Caki2 (cell line): ENCODE measurements around the gene TSACC. TPM values are rescaled to one million over a fixed set of nuclear protein-coding genes. Genes with fewer than 3 reads are reported as not detected.
A peak's percentile ranks its signal among the peaks of the same experiment; 100 is the strongest.
"Not testable (repeated sequence)": the region's sequence is repeated elsewhere in the genome, so short reads cannot be mapped to it uniquely, and the experiment has no call there.

ENCODE experiments used
- DNase-seq: peaks from one replicate; pipeline ENCODE4 v3.0.0-alpha.2; 2015; ENCODE audit warnings: low read depth
- in situ Hi-C: cut with HindIII; loops from 2 replicates; pipeline ENCODE4 v1.10.0; 2016; ENCODE audit warnings: low sequenced_read_pairs, low pct_unique_long_range_greater_than_20kb, mixed read lengths
- total RNA-seq: library from RNA; depleted of rRNA; stranded (reverse); fragments of >200 nt; shearing (Covaris generic); gene quantifications from 2 replicates; pipeline ENCODE4 v1.2.3, GENCODE V29; 2014; ENCODE audit warnings: low replicate concordance

TSACC gene
- total RNA-seq, 1 experiment from 2014 or later, result 14.3 TPM

- DNase-seq, result no peak
- in situ Hi-C loops, result no loop called here
Observed at GRCh38 chr1:156342166-156342955, 4.0 kb downstream of the TSACC start.

GRCh38 chr1:156344409-156344808, 6.1 kb downstream of the TSACC start:
- no peak for DNase-seq
- in situ Hi-C loops, result no loop called here

GRCh38 chr1:156346035-156346434, 7.7 kb downstream of the TSACC start:
- in situ Hi-C loops, DNase-seq: not testable (repeated sequence)

DNA sequence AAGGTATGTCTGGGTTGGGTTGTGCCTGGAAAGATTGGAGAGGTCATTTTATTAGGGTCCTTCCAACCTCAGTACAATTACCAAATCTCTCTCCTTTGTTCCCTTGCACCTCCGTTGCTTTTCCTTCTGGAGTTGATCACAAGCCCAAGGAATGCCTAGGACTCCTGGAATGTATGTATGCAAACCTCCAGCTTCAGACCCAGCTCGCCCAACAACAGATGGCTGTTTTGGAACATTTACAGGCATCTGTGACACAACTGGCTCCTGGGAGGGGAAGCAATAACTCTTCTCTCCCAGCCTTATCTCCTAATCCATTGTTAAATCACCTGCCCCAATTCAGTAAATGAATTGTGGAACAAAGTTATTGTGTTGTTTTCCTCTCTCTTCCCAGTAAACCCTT, 8.3 kb downstream of the TSACC start:
- no peak for DNase-seq
- in situ Hi-C loops, result no loop called here

DNA sequence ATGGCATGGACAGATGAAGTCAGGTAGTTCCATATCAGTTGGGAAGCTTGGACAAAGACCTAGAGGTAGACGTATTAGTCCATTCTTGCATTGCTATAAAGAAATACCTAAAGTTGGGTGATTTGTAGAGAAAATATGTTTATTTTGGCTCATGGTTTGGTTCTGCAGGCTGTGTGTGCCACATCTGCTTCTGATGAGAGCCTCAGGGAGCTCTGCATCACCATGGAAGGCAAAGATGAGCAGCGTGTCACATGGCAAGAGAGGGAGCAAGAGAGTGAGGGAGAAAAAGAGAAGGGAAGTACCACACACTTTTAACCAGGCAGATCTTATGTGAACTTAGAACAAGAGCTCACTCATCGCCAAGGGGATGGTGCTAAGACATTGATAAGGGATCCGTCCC, 9.0 kb downstream of the TSACC start:
- in situ Hi-C loops, result no loop called here
- DNase-seq, result no peak

DNA sequence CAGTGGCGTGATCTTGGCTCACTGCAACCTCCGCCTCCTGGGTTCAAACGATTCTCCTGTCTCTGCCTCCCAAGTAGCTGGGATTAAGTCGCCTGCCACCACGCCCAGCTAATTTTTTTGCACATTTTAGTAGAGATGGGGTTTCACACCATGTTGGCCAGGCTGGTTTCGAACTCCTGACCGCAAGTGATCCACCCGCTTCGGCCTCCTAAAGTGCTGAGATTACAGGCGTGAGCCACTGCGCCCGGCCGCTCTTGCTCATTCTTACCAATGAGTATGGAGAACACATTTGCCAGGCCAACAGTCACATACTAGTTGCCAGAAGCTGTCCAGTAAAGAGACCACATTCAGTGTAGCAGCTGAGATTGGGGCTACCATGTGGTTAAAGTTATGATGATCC, 14.2 kb downstream of the TSACC start:
- in situ Hi-C loops, DNase-seq: not testable (repeated sequence)

DNA sequence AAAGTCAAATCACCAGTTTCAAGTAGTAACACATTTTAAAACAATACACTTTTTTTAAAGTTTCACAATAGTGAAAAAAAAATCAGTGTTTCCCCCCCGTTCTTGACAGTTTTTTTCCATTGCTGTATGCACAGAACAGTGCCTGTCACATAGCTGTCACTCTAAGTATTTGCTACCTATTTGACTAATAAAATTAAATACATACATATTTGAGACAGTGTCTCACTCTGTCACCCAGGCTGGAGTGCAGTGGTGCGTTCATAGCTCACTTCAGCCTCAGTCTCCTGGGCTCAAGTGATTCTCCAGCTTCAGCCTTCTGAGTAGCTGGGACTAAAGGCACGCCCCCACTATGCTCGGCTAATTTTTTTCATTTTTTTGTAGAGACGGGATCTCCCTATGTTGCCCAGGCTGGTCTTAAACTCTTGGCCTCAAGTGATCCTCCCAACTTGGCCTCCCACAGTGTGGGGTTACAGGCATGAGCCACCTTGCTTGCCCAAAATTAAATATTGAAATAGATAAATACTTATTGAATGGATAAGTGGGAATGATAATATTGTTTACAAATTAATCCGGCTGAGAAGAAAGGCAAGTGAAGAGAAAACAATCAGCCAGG, 18.0 kb downstream of the TSACC start:
- in situ Hi-C loops, result no loop called here
- no peak for DNase-seq

- in situ Hi-C loops, result no loop called here
- DNase-seq, result peak; percentile 41
Observed at GRCh38 chr1:156356875-156357534, 18.7 kb downstream of the TSACC start.

- in situ Hi-C loops, result no loop called here
- no peak for DNase-seq
Observed at GRCh38 chr1:156357977-156358376, 19.7 kb downstream of the TSACC start.

DNA sequence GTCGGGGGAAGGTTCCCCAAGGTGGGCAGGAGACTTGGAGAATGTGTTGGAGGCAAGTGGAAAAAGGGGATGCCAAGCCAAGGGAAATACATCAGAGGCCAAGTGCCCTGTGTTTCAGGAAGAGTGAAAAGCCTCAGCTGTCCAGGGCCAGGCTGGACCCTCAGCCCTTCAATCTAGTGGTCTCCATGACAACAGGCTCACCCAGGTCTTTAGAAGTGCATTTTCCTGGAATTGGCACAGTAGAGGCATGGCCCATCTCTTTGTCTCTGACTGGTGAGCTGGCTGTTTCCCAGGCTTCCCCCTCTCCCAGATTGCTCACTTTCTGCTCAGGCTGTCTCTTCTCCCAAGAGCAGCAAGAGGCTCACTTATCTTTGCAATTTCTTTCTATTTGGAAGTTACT, 20.3 kb downstream of the TSACC start:
- no peak for DNase-seq
- in situ Hi-C loops, result no loop called here

DNA sequence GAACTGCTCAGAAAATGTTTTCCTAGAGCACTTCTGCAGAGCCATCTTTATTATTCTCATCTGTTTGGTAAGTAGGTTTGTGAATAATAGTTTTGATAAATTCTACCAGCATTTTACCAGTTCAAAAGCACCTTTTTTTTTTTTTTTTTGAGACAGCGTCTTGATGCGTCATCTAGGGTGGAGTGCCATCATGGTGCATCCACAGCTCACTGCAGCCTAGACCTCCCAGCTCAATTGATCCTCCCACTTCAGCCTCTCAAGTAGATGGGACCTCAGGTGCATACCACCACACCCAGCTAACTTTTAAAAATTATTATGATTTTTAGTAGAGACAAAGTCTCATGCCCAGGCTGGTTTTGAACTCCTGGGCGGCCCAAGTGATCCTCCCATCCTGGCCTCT, 20.9 kb downstream of the TSACC start:
- in situ Hi-C loops, result no loop called here
- DNase-seq, result no peak

GRCh38 chr1:156359973-156360372, 21.6 kb downstream of the TSACC start:
- in situ Hi-C loops, result no loop called here
- DNase-seq, result no peak

- in situ Hi-C loops, result no loop called here
- no peak for DNase-seq
Observed at GRCh38 chr1:156360534-156360933, 22.2 kb downstream of the TSACC start.

- in situ Hi-C loops, result no loop called here
- no peak for DNase-seq
Observed at GRCh38 chr1:156365754-156366153, 27.4 kb downstream of the TSACC start.

- in situ Hi-C loops, result no loop called here
- no peak for DNase-seq
Observed at GRCh38 chr1:156366378-156367166, 28.2 kb downstream of the TSACC start.

DNA sequence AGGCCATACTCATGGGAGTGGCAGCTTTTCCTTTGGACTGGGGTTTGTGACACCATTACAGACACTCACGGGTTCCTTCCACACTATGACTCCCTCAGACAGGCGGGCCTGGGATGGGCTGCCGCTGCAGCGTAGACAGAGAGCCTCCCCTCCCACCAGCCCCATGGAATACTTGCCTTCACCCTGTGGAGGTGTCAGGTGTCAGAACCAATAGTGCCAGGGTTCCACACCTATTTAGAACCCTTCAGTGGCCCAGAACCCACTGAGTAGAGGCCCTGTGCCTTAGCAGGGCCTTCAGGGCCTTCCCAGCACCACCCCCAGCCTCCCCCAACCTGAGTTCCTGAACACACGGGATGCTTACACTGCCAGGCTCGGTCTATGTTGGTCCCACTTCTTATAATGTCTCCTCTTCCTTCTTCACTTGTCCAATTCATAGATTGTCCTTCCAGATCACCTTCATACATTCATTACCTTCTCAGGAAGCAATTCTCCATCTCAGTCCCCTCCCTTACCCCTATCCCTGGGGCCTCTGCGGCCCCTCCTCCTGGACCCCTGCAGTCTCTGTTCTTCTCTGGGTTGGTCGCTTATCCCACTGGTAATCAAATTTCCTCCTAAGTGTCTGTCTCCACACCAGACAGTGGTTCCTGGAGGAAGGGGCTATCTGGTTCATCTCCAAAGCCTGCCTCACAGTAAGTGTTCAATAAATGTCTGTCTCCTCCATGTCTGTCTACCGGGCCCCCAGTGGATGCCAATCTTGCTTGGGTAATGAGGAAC, 29.2 kb downstream of the TSACC start:
- in situ Hi-C loops, result no loop called here
- DNase-seq, result no peak

DNA sequence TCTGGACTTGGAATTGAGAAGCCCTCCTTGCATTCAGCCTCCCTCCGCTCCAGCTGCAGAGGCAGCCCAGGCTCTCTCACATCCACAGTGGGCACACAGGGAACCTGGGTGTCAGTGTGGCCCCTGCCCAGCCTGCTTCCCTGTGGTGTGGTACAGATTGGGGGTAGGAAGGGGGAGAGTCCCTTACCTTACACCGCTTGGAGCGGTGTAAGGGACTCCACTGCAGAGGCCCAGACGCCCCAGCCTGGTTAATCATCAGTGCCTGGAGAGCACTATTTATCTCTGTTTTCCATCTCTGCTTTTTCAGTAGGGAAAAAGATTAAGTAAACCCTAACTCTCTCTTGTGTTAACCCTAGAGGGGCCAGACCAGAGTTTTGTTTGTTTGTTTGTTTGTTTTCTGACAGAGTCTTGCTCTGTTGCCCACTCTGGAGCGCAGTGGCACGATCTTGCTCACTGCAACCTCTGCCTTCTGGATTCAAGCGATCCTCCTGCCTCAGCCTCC, 29.9 kb downstream of the TSACC start:
- DNase-seq, result no peak
- in situ Hi-C loops, result no loop called here
